Measurements from ENCODE around the gene LPCAT3.

GRCh38 chr12:6965026-6965661 lies 53.1 kb downstream of the LPCAT3 start:
- TF ChIP-seq CTCF (conservative IDR thresholded peaks at IDR 0.05; ENCODE audit: low read length) (peak; percentile 95), EZH2phosphoT487 (IDR thresholded peaks at IDR 0.05; ENCODE audit: borderline replicate concordance) (no peak)
